Measurements from ENCODE around the gene GID4.

- no peak for TF ChIP-seq FOXP2 (optimal IDR thresholded peaks at IDR 0.05; ENCODE audit: borderline replicate concordance, extremely low read depth, extremely low read length, insufficient read depth)
- no peak for TF ChIP-seq REST (IDR thresholded peaks at IDR 0.05; ENCODE audit: insufficient read depth in 1 of 2, low read depth in 2 of 2, low read length in 2 of 2)
Observed at GRCh38 chr17:18014006-18014405, 25.2 kb upstream of the GID4 start.
